GM19099 (cell line): ENCODE data around the gene FILIP1.

ENCODE experiments used
- POLR2A ChIP-seq: IDR thresholded peaks from 3 replicates; pipeline ENCODE4 v1.6.1; 2011; ENCODE audit warnings: low read depth; ENCODE audit not compliant: insufficient read length; ENCODE audit errors: extremely low read depth

FILIP1 gene

DNA sequence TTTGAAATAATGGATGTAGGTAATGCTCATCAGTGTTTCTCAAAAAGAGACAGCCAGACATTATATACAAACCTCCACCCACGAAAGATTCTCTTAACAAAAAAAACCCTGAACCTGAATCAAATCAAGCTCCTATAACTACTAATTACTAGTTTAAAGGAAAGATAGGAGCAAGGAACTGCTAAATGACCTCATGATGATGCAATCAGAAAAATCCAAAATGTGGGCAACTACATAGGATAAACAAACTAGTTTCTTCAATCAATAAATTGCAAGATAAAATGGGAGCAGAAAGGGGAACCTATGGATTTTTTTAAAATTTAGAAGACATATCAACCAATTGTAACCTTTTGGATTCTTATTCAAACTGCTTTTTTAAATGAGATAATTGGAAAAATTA is 165.8 kb downstream of the FILIP1 start:
- no peak for TF ChIP-seq POLR2A

DNA sequence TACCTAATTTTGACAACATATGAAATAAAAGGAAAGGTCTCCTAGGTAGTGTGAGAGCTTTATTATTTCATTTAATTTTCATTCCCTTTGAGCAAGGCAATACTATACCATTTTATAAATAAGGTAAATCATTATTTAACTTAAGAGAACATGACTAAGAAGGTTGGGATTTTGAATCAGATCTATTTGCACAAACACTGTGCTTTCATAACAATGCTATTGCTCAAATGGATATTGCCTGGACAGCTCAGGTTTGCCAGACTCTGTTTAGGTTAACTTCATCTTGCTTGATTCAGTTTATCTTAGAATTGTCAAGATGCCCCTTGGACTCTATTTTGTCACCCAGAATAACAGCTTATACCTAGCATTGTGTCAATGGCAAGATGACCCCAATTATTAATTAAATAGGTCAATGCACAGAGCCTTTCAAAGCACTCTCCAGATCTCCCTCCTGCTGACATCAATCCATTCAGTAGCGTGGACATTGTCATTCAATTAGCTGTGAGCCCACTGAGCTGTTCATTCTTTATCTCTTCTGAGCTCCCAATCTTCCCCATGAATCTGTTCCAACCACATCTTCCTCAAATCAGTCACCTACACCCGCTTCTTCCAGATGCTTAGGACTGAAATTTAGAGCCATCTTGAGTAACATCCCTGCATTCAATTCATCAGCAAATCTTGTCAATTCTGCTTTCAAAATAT is 166.9 kb downstream of the FILIP1 start:
- TF ChIP-seq POLR2A: no peak

DNA sequence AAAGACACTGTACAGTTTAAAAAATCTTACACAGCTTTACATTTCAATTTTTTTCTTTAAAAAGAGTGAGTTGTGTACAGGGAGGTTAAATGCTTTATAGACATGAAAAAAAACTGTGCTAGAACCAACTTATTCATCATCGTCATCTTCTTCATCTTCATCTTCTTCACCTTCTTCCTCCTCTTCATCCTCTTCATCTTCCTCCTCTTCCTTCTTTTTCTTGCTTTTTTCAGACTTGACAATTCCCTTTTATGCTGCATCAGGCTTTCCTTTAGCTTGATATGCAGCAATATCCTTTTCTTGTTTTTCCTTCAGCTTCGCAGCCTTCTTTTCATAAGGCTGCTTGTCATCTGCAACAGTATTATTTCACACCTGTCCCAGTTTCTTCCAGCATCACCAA is 174.7 kb downstream of the FILIP1 start:
- no peak for TF ChIP-seq POLR2A

DNA sequence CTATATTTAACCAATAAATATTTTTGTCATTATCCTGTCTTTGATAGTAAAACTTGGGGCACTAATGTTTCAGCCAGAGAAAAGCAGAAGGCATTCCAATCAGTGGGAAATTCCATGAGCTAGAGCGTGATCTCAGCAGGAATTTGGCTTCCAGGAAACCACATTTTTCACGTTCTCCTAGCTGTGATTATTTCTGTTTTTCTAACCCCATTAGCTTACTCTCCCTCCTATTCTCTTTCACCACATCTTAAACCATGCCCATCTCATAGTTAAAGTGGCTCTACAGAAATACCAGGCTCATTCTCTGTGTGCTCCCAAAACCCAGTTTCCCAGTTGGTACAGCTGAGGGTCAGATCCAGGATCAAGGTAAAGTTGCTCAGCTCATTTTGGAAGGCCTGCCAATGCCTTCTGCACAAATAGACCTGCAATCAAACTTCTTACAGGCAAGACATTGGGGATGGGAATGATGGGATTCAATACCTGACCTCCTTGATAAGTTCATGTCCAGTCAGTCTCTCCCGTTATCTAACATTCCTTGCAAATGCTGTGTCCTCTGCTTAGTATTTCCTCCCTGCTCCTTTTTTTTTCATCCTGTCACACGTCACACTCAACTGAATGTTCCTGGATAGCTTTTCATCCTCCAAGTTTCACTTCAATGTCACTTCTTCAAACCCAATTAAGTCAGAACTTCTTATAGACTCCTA is 175.9 kb downstream of the FILIP1 start:
- no peak for TF ChIP-seq POLR2A

DNA sequence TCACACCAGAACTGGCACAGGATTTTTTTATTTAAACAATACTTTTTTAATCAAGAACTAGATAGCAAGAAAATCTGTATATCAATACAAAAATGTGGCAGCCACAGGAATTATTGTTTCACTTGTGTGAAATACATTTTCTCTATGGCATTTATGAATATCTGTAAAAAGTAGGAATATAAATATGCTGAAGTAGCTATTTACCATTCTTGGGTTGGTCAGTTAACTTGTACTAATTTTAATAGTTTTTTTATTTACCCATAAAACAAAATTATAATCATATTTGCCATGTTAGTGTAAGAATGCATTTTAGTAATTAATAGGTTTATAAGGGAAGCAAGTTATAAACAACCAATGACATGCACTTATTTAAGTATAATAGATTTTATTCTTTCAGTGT is 177.6 kb downstream of the FILIP1 start:
- no peak for TF ChIP-seq POLR2A

DNA sequence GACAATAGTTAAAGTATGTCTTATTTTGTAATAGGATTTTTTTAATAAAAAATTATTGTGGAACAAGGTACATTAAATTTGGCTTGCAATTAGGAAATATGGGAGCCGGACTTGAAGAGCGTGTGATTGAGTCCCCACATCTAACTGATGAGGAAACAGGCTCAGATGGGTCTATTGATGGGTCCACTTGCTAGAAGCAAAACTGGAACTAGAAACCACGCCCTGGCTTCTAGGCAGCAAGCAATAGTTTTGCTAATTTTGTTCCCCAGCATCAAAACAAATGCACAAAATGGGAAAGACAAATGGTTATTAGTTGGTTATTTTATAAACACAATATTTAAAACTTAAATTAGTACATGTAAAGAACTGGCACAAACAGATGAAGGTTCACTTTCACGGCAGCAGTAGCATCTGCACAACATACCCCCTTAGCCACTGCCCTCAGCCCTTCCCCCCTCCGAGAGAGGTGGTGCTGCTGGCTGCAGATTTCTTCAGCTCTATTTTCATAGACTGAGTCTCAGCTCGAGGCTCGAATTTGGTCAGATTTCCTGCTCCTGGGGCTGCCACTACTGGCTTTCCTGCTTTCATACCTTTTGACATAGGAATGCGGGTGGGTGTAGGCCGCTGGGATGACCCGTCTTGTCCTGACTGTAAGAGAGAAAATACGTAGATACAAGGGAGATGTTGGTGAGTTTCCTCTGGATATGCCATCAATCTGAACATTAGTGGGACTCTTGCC is 185.2 kb downstream of the FILIP1 start:
- no peak for TF ChIP-seq POLR2A

DNA sequence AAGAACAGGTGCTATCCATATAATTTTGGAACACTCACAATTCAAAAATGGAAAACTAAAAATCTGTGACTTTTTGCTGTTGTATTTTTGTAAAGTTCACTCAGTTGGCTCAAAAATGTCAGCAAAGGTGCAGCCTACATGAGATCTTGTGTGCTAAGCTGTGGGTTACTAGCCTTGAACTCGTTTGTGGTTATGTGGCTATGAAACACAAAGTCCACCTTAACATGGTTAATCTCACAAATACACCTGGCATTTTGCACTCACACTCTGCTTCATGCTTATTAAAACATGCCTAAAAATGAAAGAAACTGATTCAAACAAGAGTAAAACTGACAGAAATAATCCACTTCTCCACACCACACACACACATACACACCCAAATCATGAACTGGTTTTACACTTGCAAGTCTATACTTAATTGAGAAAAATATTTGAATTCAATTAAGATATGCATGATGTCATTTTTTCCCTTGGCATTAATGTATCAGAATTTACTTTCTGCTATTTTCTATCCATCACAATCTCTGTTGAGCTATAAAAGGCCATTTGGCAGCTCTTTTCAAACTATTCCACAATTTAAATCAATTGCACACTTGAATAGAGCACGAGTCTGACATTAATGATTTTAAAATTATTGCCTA is 186.1 kb downstream of the FILIP1 start:
- no peak for TF ChIP-seq POLR2A

DNA sequence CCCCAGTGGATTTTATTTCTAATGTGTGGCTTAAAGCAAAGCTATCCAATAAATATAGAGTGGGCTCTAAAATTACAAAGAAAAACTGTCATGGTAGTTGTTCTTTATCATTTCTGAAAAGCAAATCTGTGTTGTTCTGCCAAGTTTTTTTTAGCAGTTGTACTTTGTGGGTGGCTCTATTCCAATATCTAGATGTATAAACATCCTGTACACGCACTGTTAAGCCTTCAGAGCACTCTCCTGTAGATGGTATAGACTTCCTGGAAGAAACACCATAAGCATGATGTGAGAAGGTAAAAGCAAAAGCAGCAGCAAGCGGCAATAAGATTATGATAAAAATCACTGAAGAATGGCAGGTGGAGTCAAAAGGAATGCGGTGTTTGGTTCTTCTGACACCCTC is 187.5 kb downstream of the FILIP1 start:
- no peak for TF ChIP-seq POLR2A

DNA sequence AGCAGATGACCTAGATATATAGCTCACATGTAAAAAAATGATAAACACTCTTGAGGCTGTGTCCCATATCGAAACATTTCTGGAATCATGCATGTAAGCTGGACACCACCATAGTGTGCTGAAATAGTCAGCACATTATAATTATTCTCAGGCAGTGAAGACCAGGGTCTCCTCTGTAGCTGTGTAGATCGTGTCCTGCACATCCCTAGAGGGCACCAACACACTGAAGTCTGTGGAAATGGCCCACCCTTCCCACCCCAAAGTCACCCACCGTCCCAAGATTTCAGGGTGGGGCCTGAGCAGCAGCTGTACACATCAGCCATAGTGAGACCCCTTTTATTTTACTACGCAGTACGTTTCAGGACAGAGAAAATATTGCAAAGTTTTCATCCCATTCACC is 188.0 kb downstream of the FILIP1 start:
- TF ChIP-seq POLR2A: no peak

DNA sequence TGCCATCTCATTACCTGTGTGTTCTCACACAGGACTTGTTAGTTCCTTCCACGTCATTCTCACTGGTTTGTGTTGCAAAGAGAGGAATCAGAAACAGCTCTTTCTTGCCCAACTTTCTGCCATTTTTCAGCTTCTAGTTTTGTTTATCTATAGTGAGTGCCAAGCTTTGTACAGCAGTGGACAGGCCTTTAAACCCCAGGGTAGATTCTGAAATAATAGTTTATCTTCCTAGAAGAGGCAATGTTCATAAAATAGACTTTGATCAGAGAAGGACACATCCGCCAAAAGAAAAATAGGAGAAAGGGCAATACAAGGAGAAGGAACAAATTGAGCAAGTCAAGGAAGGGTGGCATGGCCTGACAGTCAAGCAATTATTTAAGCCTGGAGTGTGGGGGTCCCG is 191.3 kb downstream of the FILIP1 start:
- TF ChIP-seq POLR2A: no peak

DNA sequence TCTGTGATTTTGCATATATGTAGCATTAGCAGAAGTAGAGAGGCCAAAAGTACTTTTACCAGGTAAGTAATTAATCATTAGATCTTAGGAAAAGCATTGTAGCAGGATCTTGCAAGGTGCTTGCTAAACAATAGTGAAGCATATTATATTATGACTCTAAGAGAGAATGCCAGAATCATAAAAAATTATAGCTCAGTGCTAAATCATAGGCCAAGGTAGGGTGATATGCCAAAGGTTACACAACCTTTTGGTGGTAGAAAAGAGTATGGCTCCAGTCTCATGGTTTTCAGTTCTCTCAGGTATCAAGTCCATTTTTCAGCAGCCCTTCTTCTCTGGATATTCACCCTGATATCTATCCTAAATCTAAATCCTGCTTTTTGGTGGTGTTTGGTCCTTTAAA is 192.1 kb downstream of the FILIP1 start:
- no peak for TF ChIP-seq POLR2A

DNA sequence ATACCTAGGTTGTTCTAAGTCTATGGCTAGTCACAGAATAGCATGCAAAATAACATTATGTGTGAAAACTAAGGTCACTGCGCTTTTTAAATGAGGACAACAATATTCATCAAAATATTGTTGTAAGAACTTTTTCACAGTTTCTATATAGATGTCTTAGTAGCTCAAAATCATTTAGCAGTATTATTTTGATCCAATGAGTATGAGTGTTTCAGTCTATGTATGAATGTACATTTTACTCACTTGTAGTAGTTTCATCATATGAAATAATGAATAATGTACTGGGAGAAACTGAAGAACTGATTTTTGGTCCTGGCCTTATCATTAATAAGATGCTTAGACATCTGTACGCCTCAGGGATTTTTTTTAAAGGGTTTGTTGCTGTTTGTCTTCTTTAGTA is 192.5 kb downstream of the FILIP1 start:
- TF ChIP-seq POLR2A: no peak

DNA sequence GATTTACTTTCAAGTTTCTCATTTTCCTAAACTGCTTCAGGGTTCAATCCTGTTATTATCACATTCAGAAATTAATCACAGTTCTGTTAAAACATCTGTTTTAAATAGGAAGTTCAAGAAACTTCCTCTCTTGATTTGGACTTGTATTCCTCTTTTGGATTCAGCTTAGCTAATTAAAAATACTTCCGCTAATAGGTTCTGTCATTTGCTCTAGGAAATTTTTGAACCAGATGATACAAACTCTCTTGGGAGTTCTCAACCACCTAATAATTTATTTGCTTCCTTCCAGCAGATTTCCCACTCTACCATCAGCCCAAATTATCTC is 193.1 kb downstream of the FILIP1 start:
- no peak for TF ChIP-seq POLR2A

DNA sequence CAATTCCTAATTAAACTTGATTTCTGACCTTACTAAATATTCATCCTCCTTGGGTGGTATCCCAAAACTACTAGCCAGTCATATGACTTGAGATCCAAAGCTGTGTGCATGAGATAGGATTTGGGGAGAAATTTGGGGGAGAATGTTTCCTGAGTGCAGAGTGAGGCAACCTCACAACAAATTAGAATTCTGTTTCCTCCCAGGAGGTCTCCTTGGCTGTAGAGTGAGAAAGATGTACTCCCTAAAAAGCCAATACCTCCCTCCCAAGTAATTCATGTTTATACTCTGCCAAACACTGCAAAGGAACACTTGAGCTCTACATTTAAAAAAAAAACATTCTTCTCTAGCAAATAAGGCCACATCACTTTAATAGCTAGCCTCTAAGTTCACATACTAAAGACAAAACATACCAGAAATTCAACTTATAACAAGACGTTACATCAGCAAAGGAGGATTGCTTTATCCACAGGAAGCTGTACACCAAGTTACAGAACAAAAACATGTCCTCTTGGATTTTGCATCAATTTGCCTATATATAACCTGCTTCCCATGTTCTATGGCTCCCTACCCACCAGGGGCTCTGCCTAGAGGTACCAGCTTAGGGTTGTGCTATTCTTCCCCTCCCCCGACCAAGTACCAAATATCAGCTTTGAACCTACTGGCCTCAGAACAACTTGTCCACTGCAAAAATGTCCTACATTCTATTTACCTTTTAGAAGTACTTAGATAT is 193.6 kb downstream of the FILIP1 start:
- TF ChIP-seq POLR2A: no peak

DNA sequence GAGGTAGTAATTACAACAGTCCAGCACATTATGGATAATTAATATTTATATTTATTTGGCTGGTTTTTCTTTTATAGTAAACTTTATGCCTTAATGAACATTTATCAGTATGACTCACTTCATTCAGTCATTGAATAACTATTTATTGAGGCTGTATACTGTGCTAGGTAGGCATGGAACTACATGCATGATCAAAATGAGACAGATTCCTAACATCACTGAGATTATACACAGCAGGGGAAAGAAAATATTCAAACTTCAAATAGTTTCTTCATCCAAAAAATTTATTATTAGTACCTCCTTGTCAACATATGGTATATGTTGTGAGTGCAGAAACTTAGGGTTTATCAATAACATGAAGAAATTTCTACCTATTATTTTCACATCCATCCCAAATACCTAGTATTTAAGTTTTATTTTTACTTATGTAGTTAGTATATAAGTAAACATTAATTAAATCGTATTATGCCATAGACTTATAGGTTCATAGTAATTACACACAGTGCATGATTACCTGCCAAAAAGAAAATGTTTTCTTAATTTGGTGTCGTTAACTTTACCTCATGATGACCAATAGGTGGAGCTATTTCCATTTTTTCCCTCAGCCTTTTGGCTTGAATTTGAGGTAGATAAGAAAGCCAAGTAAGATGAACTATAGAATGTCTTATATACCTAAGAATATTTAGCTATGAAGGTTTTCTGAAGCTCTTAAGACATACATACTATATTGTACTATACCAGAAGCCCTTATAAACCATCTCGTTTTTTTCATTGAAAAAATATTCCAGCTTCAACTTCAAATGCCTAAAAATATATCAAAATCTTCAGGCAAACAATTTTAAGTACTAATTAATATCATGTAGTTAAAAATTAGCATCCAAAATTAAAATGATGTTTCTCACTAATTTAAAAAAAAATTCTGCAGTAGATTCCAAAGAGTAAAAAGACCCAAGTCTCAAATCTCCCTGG is 196.5 kb downstream of the FILIP1 start:
- TF ChIP-seq POLR2A: no peak

DNA sequence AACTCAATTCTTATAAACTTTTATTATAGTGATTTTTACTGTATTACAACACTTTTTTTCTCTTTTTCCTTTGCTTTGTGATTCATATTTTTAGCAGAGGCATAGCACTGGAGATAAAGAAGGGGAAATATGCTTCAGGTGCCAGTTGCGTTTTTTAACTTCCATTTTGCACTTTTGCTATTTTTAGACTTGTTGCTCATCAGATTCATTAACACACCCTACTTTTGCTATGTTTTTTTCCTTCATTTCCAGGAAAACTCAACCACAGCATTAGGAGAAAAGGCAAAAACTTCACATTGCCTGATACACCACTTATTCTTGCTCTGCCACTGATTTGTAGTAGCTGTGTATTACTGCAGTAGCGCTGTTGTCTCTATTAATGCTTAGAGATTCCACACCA is 201.0 kb downstream of the FILIP1 start:
- TF ChIP-seq POLR2A: no peak
